ENCODE data around the gene GOLGA5. TPM values are rescaled to one million over a fixed set of nuclear protein-coding genes. Genes with fewer than 3 reads are reported as not detected.

GOLGA5 gene
- total RNA-seq, 3 donors from 2014 or later (not counting 1 experiment from before 2014, with no cell fraction given) = 11.5 to 21.0 (median 17.1) TPM

- intact Hi-C loops (cut with micrococcal nuclease) = no loop called here
- H3K9me3 ChIP-seq (ENCODE audit: control insufficient read depth, insufficient read depth, low read length) = no peaks in the 10 kb centered on the region
- Mint-ChIP-seq H3K27me3 (ENCODE audit: low read depth in 2 of 2) (peaks cover 5 to 23% of the 10 kb centered on the region in 2 donors), H3K36me3 (no peaks in the 10 kb centered on the region), H3K4me1 (no peaks in the 10 kb centered on the region), H3K9me3 (no peaks in the 10 kb centered on the region), H3K4me3 (no peak overlapping the region), H3K27ac (no peak overlapping the region)
- ATAC-seq (no peak), DNase-seq (no peak)
- no peaks in the 10 kb centered on the region for H3K4me1 ChIP-seq (ENCODE audit: control insufficient read depth, insufficient read depth, low read length)
- H3K4me3 ChIP-seq (ENCODE audit: low read length) = no peak overlapping the region
- no peak for TF ChIP-seq CTCF (IDR thresholded peaks at IDR 0.05)
- H3K27ac ChIP-seq (ENCODE audit: low read length) = no peak overlapping the region
- no peaks in the 10 kb centered on the region for H3K36me3 ChIP-seq (ENCODE audit: control insufficient read depth, insufficient read depth, low read length)
- WGBS (ENCODE audit: insufficient coverage) = 93% methylated on average over 7 of the region's 7 CpGs
- H3K27me3 ChIP-seq (ENCODE audit: control insufficient read depth, insufficient read depth, low read length) = no peaks in the 10 kb centered on the region
Measured at GRCh38 chr14:92861856-92862745, 68.0 kb downstream of the GOLGA5 start.

- Mint-ChIP-seq H3K36me3 (no peaks in the 10 kb centered on the region), H3K4me3 (no peak overlapping the region), H3K4me1 (no peaks in the 10 kb centered on the region), H3K27me3 (ENCODE audit: low read depth in 2 of 2) (peaks cover 11 to 34% of the 10 kb centered on the region in 2 donors), H3K27ac (no peak overlapping the region), H3K9me3 (no peaks in the 10 kb centered on the region)
- ATAC-seq (no peak), DNase-seq (no peak)
- H3K36me3 ChIP-seq (ENCODE audit: control insufficient read depth, insufficient read depth, low read length) = no peaks in the 10 kb centered on the region
- no peaks in the 10 kb centered on the region for H3K9me3 ChIP-seq (ENCODE audit: control insufficient read depth, insufficient read depth, low read length)
- intact Hi-C loops (cut with micrococcal nuclease) = no loop called here
- no peaks in the 10 kb centered on the region for H3K27me3 ChIP-seq (ENCODE audit: control insufficient read depth, insufficient read depth, low read length)
- H3K27ac ChIP-seq (ENCODE audit: low read length) = no peak overlapping the region
- no peak for TF ChIP-seq CTCF (IDR thresholded peaks at IDR 0.05)
- 80% methylated on average over 5 of the region's 6 CpGs for WGBS (ENCODE audit: insufficient coverage)
- no peaks in the 10 kb centered on the region for H3K4me1 ChIP-seq (ENCODE audit: control insufficient read depth, insufficient read depth, low read length)
- H3K4me3 ChIP-seq (ENCODE audit: low read length) = no peak overlapping the region
Measured at GRCh38 chr14:92863286-92864080, 69.4 kb downstream of the GOLGA5 start.

GRCh38 chr14:92865674-92866073, 71.6 kb downstream of the GOLGA5 start:
- Histone ChIP-seq H3K9me3 (ENCODE audit: control insufficient read depth, insufficient read depth, low read length) (no peaks in the 10 kb centered on the region), H3K36me3 (ENCODE audit: control insufficient read depth, insufficient read depth, low read length) (no peaks in the 10 kb centered on the region), H3K4me1 (ENCODE audit: control insufficient read depth, insufficient read depth, low read length) (no peaks in the 10 kb centered on the region), H3K27ac (ENCODE audit: low read length) (no peak overlapping the region), H3K27me3 (ENCODE audit: control insufficient read depth, insufficient read depth, low read length) (no peaks in the 10 kb centered on the region), H3K4me3 (ENCODE audit: low read length) (no peak overlapping the region)
- no peak overlapping the region for H3K4me3 Mint-ChIP-seq
- no peak overlapping the region for H3K27ac Mint-ChIP-seq
- DNase-seq = no peak
- no peak for ATAC-seq
- H3K36me3 Mint-ChIP-seq = no peaks in the 10 kb centered on the region
- no peaks in the 10 kb centered on the region for H3K4me1 Mint-ChIP-seq
- 100% methylated on average over 1 of the region's 1 CpG for WGBS (ENCODE audit: insufficient coverage)
- intact Hi-C loops (cut with micrococcal nuclease) = no loop called here
- TF ChIP-seq CTCF (IDR thresholded peaks at IDR 0.05) = no peak
- H3K27me3 Mint-ChIP-seq (ENCODE audit: low read depth in 2 of 2) = peaks cover 8 to 27% of the 10 kb centered on the region in 2 donors
- no peaks in the 10 kb centered on the region for H3K9me3 Mint-ChIP-seq
